ENCODE measurements around the gene ZBTB7C. TPM values are rescaled to one million over a fixed set of nuclear protein-coding genes. Genes with fewer than 3 reads are reported as not detected.

ZBTB7C gene
- total and polyA plus RNA-seq, 9 of the 15 experiments (the other 6 are each of a cell fraction or from before 2014, with no cell fraction given), result not detected

DNA sequence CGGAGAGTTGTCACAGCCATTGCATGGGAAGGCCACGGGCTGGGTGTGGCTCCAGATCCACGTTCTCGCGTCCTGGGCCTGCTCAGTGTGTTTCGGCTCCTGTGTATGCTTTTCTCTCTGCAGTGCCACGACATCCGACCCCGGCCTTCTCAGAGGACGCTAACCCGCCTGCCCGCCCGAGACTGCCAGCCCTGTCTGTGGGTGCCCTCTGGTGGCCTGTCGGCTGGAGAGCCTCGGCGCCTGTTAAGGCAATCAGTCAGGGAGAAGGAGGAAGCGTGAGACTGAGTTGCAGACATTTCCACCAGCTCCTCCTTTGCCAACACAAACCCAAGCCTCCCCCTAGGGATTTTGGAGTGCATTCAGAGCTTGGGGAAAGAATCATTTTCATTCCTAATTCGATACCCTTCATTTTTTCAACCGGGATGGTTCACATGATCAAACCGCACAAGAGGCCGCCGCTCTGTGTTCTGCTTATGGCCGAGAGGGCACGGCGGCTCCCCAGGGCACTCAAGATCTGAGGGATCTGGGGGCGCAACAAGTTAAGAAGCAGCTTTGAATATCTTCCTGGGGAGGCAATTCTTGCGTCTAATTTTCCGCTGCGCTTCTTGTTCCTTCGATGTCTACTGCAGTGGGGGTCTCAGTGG, 37.5 kb upstream of the ZBTB7C start:
- DNase-seq (ENCODE audit: extremely low read depth in 1 of 4, low spot score in 3 of 4) (peak; percentile 36 to 56 (median 42)), FAIRE-seq (peak; percentile 65), ATAC-seq (peak; percentile 93)
- no peaks in the 10 kb centered on the region for H3K36me3 ChIP-seq (ENCODE audit: control insufficient read depth, insufficient read depth, low read length)
- H3K9me1 ChIP-seq (ENCODE audit: control insufficient read depth, insufficient read depth, low read length), result no peaks in the 10 kb centered on the region
- in situ Hi-C loops (cut with MboI), result loop anchor here (10.0 kb wide), 2 partner anchors 422 to 672 kb away; no protein-coding TSS in a partner anchor
- peaks cover 2 to 11% of the 10 kb centered on the region in 2 experiments; a peak in 4 of 5 replicates for H3K27me3 ChIP-seq (ENCODE audit: control insufficient read depth in 2 of 2, insufficient read depth in 2 of 2, low read length in 2 of 2)
- H3K9me3 ChIP-seq (replicated peaks; ENCODE audit: control insufficient read depth, insufficient read depth, low read depth, low read length), result no peaks in the 10 kb centered on the region
- no peak overlapping the region for H3K9ac ChIP-seq (ENCODE audit: insufficient read depth in 1 of 2, low read depth in 2 of 2, low read length in 2 of 2)
- POLR2A ChIA-PET, result no interaction called here
- H3K4me3 ChIP-seq, result no peak overlapping the region
- H3K27ac ChIP-seq (ENCODE audit: extremely low read depth, low read depth, low read length), result no peak overlapping the region
- H3K4me1 ChIP-seq (replicated peaks in 1 of 2; ENCODE audit: control insufficient read depth in 2 of 2, insufficient read depth in 2 of 2, low read length in 2 of 2), result no peaks in the 10 kb centered on the region
- CTCF ChIA-PET (ENCODE audit: low intra/inter-chr PET ratio), result interaction anchor here (1.6 to 2.4 kb wide), 2 partner anchors 216 to 416 kb away, joined by 4 to 11 read pairs; no protein-coding TSS in a partner anchor
- BruUV-seq (replicated peaks), result no TSS peak
- H3K79me2 ChIP-seq (ENCODE audit: control insufficient read depth, insufficient read depth, low read length), result no peaks in the 10 kb centered on the region
- H4K20me1 ChIP-seq (replicated peaks; ENCODE audit: control insufficient read depth, insufficient read depth, low read length), result 0 out of 2 replicates have a peak, but pooled peaks cover 7% of the 10 kb centered on the region
- WGBS (ENCODE audit: insufficient coverage, low coverage, missing lambda C conversion rate), result 12% methylated on average over 23 of the region's 30 CpGs
- H2AFZ ChIP-seq (ENCODE audit: low read depth, low read length), result 0 out of 2 replicates have a peak overlapping the region, but pooled peaks have one; percentile 44
- intact Hi-C loops (cut with micrococcal nuclease), result loop anchor here (1.0 to 10.0 kb wide), 3 partner anchors 216 to 672 kb away; no protein-coding TSS in a partner anchor
- peak overlapping the region; percentile 32 for H3K4me2 ChIP-seq (ENCODE audit: insufficient read depth, low read length)
- peak; percentile 73; the same call in 1 of the 2 replicates for TF ChIP-seq STAG1 (CRISPR knock-in tag; IDR thresholded peaks at IDR 0.05; ENCODE audit: borderline replicate concordance)
- TF ChIP-seq RB1 (IDR thresholded peaks at IDR 0.05; ENCODE audit: low read depth), result peak; percentile 74; the same call in 1 of the 2 replicates
- 0 out of 2 replicates have a peak, but pooled peaks have one; percentile 6 for TF ChIP-seq KLF16 (IDR thresholded peaks at IDR 0.05)
- TF ChIP-seq ZNF57 (CRISPR knock-in tag; IDR thresholded peaks at IDR 0.05), result no peak
- TF ChIP-seq, protein P1, sequence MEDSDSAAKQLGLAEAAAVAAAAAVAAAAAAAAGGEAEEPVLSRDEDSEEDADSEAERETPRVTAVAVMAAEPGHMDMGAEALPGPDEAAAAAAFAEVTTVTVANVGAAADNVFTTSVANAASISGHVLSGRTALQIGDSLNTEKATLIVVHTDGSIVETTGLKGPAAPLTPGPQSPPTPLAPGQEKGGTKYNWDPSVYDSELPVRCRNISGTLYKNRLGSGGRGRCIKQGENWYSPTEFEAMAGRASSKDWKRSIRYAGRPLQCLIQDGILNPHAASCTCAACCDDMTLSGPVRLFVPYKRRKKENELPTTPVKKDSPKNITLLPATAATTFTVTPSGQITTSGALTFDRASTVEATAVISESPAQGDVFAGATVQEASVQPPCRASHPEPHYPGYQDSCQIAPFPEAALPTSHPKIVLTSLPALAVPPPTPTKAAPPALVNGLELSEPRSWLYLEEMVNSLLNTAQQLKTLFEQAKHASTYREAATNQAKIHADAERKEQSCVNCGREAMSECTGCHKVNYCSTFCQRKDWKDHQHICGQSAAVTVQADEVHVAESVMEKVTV (CRISPR knock-in tag; IDR thresholded peaks at IDR 0.05), result peak; percentile 62; the same call in 1 of the 2 replicates
- peak; percentile 66 to 84 for TF ChIP-seq RAD21 (CRISPR knock-in tag; conservative IDR thresholded peaks at IDR 0.05 in 1 of 2, IDR thresholded peaks at IDR 0.05 in 1 of 2)
- TF ChIP-seq, protein P2, sequence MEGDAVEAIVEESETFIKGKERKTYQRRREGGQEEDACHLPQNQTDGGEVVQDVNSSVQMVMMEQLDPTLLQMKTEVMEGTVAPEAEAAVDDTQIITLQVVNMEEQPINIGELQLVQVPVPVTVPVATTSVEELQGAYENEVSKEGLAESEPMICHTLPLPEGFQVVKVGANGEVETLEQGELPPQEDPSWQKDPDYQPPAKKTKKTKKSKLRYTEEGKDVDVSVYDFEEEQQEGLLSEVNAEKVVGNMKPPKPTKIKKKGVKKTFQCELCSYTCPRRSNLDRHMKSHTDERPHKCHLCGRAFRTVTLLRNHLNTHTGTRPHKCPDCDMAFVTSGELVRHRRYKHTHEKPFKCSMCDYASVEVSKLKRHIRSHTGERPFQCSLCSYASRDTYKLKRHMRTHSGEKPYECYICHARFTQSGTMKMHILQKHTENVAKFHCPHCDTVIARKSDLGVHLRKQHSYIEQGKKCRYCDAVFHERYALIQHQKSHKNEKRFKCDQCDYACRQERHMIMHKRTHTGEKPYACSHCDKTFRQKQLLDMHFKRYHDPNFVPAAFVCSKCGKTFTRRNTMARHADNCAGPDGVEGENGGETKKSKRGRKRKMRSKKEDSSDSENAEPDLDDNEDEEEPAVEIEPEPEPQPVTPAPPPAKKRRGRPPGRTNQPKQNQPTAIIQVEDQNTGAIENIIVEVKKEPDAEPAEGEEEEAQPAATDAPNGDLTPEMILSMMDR (IDR thresholded peaks at IDR 0.05 in 2 of 3, conservative IDR thresholded peaks at IDR 0.05 in 1 of 3; ENCODE audit: insufficient read depth in 2 of 3, low read depth in 1 of 3, low read length in 3 of 3), result peak; percentile 76 to 79 (median 77)
- peak; percentile 74 for TF ChIP-seq SMC3 (conservative IDR thresholded peaks at IDR 0.05; ENCODE audit: insufficient read depth, low read depth, low read length)
- TF ChIP-seq IRF2 (CRISPR knock-in tag; IDR thresholded peaks at IDR 0.05), result no peak

Measured in K562 (cell line).